Parathyroid adenoma (tissue), 2 donors: Measurements from ENCODE around the gene AKR1C3.
"Not testable (repeated sequence)": the region's sequence is repeated elsewhere in the genome, so short reads cannot be mapped to it uniquely, and the experiment has no call there.

Source experiments
- H2AFZ ChIP-seq: fragments of 300-600 bp; sonication (generic); one replicate; pipeline ENCODE4 v1.7.0; 2017; ENCODE audit warnings: antibody characterized with exemption, mild to moderate bottlenecking
- H3K27ac ChIP-seq: fragments of 300-600 bp; sonication (generic); one replicate; pipeline ENCODE4 v1.7.0; 2017
- H3K27me3 ChIP-seq: fragments of 300-600 bp; sonication (generic); one replicate; pipeline ENCODE4 v1.7.0; 2017; ENCODE audit warnings: low read length; ENCODE audit not compliant: control insufficient read depth, insufficient read depth
- H3K36me3 ChIP-seq: fragments of 300-600 bp; sonication (generic); one replicate; pipeline ENCODE4 v1.7.0; 2017; ENCODE audit warnings: low read length; ENCODE audit not compliant: control insufficient read depth, insufficient read depth
- H3K4me1 ChIP-seq: fragments of 300-600 bp; sonication (generic); one replicate; pipeline ENCODE4 v1.7.0; 2017; ENCODE audit warnings: control low read depth
- H3K4me2 ChIP-seq: fragments of 300-600 bp; sonication (generic); one replicate; pipeline ENCODE4 v1.7.0; 2017; ENCODE audit warnings: low read length
- H3K4me3 ChIP-seq: fragments of 300-600 bp; sonication (generic); one replicate; pipeline ENCODE4 v1.7.0; 2017; ENCODE audit warnings: low read depth, low read length
- H3K79me2 ChIP-seq: fragments of 300-600 bp; sonication (generic); one replicate; pipeline ENCODE4 v1.7.0; 2017; ENCODE audit warnings: control low read depth
- H3K9ac ChIP-seq: fragments of 300-600 bp; sonication (generic); one replicate; pipeline ENCODE4 v1.7.0; 2017; ENCODE audit warnings: mild to moderate bottlenecking
- H3K9me3 ChIP-seq: fragments of 300-600 bp; sonication (generic); one replicate; pipeline ENCODE4 v1.7.0; 2017; ENCODE audit warnings: low read length; ENCODE audit not compliant: control insufficient read depth
- TF ChIP-seq, protein P1 (sequence below): fragments of 300-600 bp; sonication (generic); IDR thresholded peaks from one replicate; pipeline ENCODE4 v1.7.0; 2017; ENCODE audit warnings: antibody characterized with exemption, mild to moderate bottlenecking
- donor health status: primary hyperparathyroidism.

Gene AKR1C3

DNA sequence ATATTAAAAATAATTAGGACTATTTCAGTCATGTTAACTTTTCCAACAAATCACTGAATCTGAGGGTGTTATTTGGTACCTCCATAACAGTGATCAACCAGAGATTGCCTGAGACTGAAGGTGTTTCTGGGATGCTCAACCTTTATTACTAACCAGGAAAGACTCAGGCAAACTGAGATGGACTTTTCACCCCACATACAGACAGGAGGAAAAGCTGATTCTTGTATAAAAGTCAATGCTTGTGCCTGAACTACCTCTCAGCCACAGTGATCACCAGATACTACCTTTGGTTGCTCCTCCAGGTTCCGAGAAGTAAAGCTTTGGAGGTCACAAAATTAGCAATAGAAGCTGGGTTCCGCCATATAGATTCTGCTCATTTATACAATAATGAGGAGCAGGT lies 1.9 kb downstream of the AKR1C3 start:
- Histone ChIP-seq H3K9me3 (no peaks in the 10 kb centered on the region), H3K4me2 (no peak overlapping the region), H3K27ac (no peak overlapping the region), H3K9ac (no peak overlapping the region), H3K79me2 (no peaks in the 10 kb centered on the region), H3K4me1 (no peaks in the 10 kb centered on the region), H3K27me3 (no peaks in the 10 kb centered on the region), H2AFZ (no peak overlapping the region), H3K4me3 (no peak overlapping the region), H3K36me3 (no peaks in the 10 kb centered on the region)
- TF ChIP-seq, protein P1, sequence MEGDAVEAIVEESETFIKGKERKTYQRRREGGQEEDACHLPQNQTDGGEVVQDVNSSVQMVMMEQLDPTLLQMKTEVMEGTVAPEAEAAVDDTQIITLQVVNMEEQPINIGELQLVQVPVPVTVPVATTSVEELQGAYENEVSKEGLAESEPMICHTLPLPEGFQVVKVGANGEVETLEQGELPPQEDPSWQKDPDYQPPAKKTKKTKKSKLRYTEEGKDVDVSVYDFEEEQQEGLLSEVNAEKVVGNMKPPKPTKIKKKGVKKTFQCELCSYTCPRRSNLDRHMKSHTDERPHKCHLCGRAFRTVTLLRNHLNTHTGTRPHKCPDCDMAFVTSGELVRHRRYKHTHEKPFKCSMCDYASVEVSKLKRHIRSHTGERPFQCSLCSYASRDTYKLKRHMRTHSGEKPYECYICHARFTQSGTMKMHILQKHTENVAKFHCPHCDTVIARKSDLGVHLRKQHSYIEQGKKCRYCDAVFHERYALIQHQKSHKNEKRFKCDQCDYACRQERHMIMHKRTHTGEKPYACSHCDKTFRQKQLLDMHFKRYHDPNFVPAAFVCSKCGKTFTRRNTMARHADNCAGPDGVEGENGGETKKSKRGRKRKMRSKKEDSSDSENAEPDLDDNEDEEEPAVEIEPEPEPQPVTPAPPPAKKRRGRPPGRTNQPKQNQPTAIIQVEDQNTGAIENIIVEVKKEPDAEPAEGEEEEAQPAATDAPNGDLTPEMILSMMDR = no peak

GRCh38 chr10:5102479-5102878 lies 8.3 kb downstream of the AKR1C3 start:
- not testable (repeated sequence) for H3K9ac ChIP-seq, H3K27ac ChIP-seq, H3K4me2 ChIP-seq, H2AFZ ChIP-seq, H3K9me3 ChIP-seq, H3K79me2 ChIP-seq, H3K4me3 ChIP-seq, H3K36me3 ChIP-seq, H3K27me3 ChIP-seq, H3K4me1 ChIP-seq

DNA sequence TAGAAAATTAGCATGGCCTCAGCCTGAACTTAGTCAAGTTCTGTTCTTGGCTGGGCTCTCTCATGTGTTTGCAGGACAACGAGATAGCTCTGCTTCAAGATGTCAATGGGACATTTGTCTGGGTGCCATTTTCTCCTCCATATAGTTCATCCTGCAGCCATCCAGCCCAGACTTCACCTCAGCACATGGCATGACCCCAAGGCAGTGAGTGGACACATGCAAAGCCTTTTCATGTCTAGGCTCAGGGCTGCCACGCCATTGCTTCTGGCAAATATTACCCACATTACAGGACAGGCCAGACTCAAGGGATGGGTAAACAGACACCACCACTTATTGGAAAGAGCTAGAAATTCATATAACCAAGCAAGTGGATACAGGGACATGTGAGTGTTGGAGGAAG lies 9.3 kb downstream of the AKR1C3 start:
- no peaks in the 10 kb centered on the region for H3K27me3 ChIP-seq
- TF ChIP-seq, protein P1 = no peak
- H3K9ac ChIP-seq = no peak overlapping the region
- no peak overlapping the region for H2AFZ ChIP-seq
- no peak overlapping the region for H3K27ac ChIP-seq
- no peaks in the 10 kb centered on the region for H3K4me1 ChIP-seq
- H3K79me2 ChIP-seq = no peaks in the 10 kb centered on the region
- no peak overlapping the region for H3K4me3 ChIP-seq
- no peak overlapping the region for H3K4me2 ChIP-seq
- H3K36me3 ChIP-seq = no peaks in the 10 kb centered on the region
- H3K9me3 ChIP-seq = no peaks in the 10 kb centered on the region

DNA sequence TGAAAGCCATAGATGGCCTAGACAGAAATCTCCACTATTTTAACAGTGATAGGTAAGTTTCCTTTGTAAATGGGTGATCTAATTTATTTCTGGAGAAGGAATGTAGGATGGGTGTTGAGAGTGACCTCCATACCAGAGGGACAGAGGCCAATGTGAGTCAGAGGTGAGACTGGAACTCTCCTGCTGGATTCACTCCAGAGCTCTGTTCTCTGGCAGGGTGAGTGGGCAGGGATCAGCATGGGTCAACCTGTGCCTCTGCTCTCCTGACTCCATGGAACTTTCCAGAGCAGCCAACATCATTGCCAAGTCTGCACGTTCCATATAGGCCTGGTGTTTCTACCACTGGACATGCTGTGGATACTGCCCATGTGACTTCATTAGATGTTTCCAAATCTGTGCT lies 11.4 kb downstream of the AKR1C3 start:
- Histone ChIP-seq H3K4me3 (no peak overlapping the region), H3K4me2 (no peak overlapping the region), H3K27me3 (no peaks in the 10 kb centered on the region), H2AFZ (no peak overlapping the region), H3K9me3 (no peaks in the 10 kb centered on the region), H3K9ac (no peak overlapping the region), H3K27ac (no peak overlapping the region), H3K79me2 (no peaks in the 10 kb centered on the region), H3K4me1 (no peaks in the 10 kb centered on the region), H3K36me3 (no peaks in the 10 kb centered on the region)
- TF ChIP-seq, protein P1 = no peak

- Histone ChIP-seq H3K27ac (no peak overlapping the region), H3K4me2 (no peak overlapping the region), H3K4me1 (no peaks in the 10 kb centered on the region), H3K36me3 (no peaks in the 10 kb centered on the region), H3K4me3 (no peak overlapping the region), H3K9ac (no peak overlapping the region), H2AFZ (no peak overlapping the region), H3K79me2 (no peaks in the 10 kb centered on the region), H3K9me3 (no peaks in the 10 kb centered on the region), H3K27me3 (no peaks in the 10 kb centered on the region)
- TF ChIP-seq, protein P1 = no peak
These were observed 12.3 kb downstream of the AKR1C3 start for GRCh38 chr10:5106553-5106952.
